K562 (cell line): ENCODE results near the gene KCND3. TPM values are rescaled to one million over a fixed set of nuclear protein-coding genes. Genes with fewer than 3 reads are reported as not detected.

Experiments used
- ATAC-seq: fragments of 200-7000 bp; cut with Tn5 transposase; 3 replicates; pipeline ENCODE4 v1.9.1; 2020; ENCODE audit warnings: moderate library complexity
- BruUV-seq: library from RNA; stranded (reverse); fragments of 400-500 nt; replicated peaks from 2 replicates; lab custom pipeline; 2021; lab: Mats Ljungman, UMichigan
- CTCF ChIA-PET: fragments of 300-600 bp; formaldehyde crosslinking; extraction: SDS; loops from one replicate; lab custom pipeline; 2021; ENCODE audit warnings: low intra/inter-chr PET ratio; lab: Yijun Ruan, JAX
- POLR2A ChIA-PET: fragments of 300-600, 350-650 bp; sonication (Branson Sonifier 250); formaldehyde crosslinking; extraction: SDS; loops from one replicate; lab custom pipeline; 2021; ENCODE audit warnings: antibody characterized with exemption, inconsistent platforms; lab: Yijun Ruan, JAX
- DNase-seq, 4 experiments: peaks; one replicate each; pipeline versions ENCODE4 v3.0.0 to v3.0.0-alpha.2; 2011 to 2018; ENCODE audit warnings: low spot score in 3 of 4, mixed read lengths in 3 of 4; ENCODE audit errors: extremely low read depth in 1 of 4
- FAIRE-seq: peaks from 2 replicates; lab custom pipeline; 2011; peaks lifted over from hg19 to GRCh38; lab: Jason Lieb, UNC
- H2AFZ ChIP-seq: 2 replicates; pipeline ENCODE4 v1.6.0; 2011; ENCODE audit warnings: low read depth, low read length, control low read depth, inconsistent platforms
- H3K27ac ChIP-seq: fragments of 200-600 bp; 3 replicates; pipeline ENCODE4 v1.8.0; 2011; ENCODE audit warnings: low read depth, mild to moderate bottlenecking, control low read depth, inconsistent platforms, low read length, moderate library complexity, mixed read lengths; ENCODE audit errors: extremely low read depth
- H3K27me3 ChIP-seq, 2 experiments: fragments of 300-600 bp in 1 of 2; 2 replicates in 1 of 2; 3 replicates in 1 of 2; pipeline versions ENCODE4 v1.6.0 to v1.8.0; 2011; ENCODE audit warnings: inconsistent platforms in 2 of 2, low read length in 2 of 2, mild to moderate bottlenecking in 1 of 2, mixed read lengths in 1 of 2, moderate library complexity in 1 of 2; ENCODE audit not compliant: control insufficient read depth in 2 of 2, insufficient read depth in 2 of 2
- H3K36me3 ChIP-seq: fragments of 300-600 bp; 3 replicates; pipeline ENCODE4 v1.8.0; 2011; ENCODE audit warnings: mild to moderate bottlenecking, low read length, inconsistent platforms; ENCODE audit not compliant: control insufficient read depth, insufficient read depth
- H3K4me1 ChIP-seq, 2 experiments: fragments of 200-600 bp in 1 of 2; replicated peaks in 1 of 2; 2 replicates in 1 of 2; 3 replicates in 1 of 2; pipeline versions ENCODE4 v1.5.1 to v1.8.0; 2011; ENCODE audit warnings: inconsistent platforms in 2 of 2, low read length in 2 of 2, mild to moderate bottlenecking in 1 of 2, mixed read lengths in 1 of 2, moderate library complexity in 1 of 2; ENCODE audit not compliant: control insufficient read depth in 2 of 2, insufficient read depth in 2 of 2
- H3K4me2 ChIP-seq: 2 replicates; pipeline ENCODE4 v1.6.1; 2011; ENCODE audit warnings: low read length, control low read depth, inconsistent platforms, mixed read lengths; ENCODE audit not compliant: insufficient read depth
- H3K4me3 ChIP-seq: fragments of 200-600 bp; sonication (generic), shearing (Covaris generic); 2 replicates; pipeline ENCODE4 v1.5.1; 2016; ENCODE audit warnings: control low read depth, inconsistent platforms
- H3K79me2 ChIP-seq: fragments of 200-600 bp; 3 replicates; pipeline ENCODE4 v1.8.0; 2011; ENCODE audit warnings: low read length, inconsistent platforms; ENCODE audit not compliant: control insufficient read depth, insufficient read depth
- H3K9ac ChIP-seq, 2 experiments: 2 replicates each; pipeline versions ENCODE4 v1.6.0 to v1.6.1; 2011; ENCODE audit warnings: low read depth in 2 of 2, low read length in 2 of 2, control low read depth in 1 of 2, inconsistent platforms in 1 of 2, mild to moderate bottlenecking in 1 of 2, mixed read lengths in 1 of 2; ENCODE audit not compliant: insufficient read depth in 1 of 2
- H3K9me1 ChIP-seq: one replicate; pipeline ENCODE4 v1.6.0; 2011; ENCODE audit warnings: inconsistent platforms, mild to moderate bottlenecking, low read length, moderate library complexity; ENCODE audit not compliant: control insufficient read depth, insufficient read depth
- H3K9me3 ChIP-seq: replicated peaks from 2 replicates; pipeline ENCODE4 v1.5.1; 2011; ENCODE audit warnings: low read depth, low read length, inconsistent platforms; ENCODE audit not compliant: control insufficient read depth, insufficient read depth
- H4K20me1 ChIP-seq: replicated peaks from 2 replicates; pipeline ENCODE4 v1.6.1; 2011; ENCODE audit warnings: low read length, inconsistent platforms, mixed read lengths; ENCODE audit not compliant: control insufficient read depth, insufficient read depth
- BHLHE40 ChIP-seq: IDR thresholded peaks from 2 replicates; pipeline ENCODE4 v1.6.1; 2011; ENCODE audit warnings: low read length, improper control_type of control experiment
- BMI1 ChIP-seq: fragments of 150-350 bp; IDR thresholded peaks from 2 replicates; pipeline ENCODE4 v1.6.1; 2014; ENCODE audit warnings: low read length
- CBFA2T2 ChIP-seq: fragments of 450-650 bp; conservative IDR thresholded peaks from 2 replicates; pipeline ENCODE4 v1.6.1; 2017; ENCODE audit warnings: mild to moderate bottlenecking
- CBFA2T3 ChIP-seq: fragments of 450-650 bp; IDR thresholded peaks from 2 replicates; pipeline ENCODE4 v1.6.1; 2017
- CTBP1 ChIP-seq: fragments of 450-650 bp; IDR thresholded peaks from 2 replicates; pipeline ENCODE4 v1.6.1; 2016; ENCODE audit warnings: borderline replicate concordance
- HOXB6 ChIP-seq: fragments of 250-450 bp; sonication (Bioruptor Pico); IDR thresholded peaks from 2 replicates; pipeline ENCODE4 v1.5.1; 2022; ENCODE audit warnings: mild to moderate bottlenecking, borderline replicate concordance
- MED1 ChIP-seq: sonication (generic); formaldehyde crosslinking; IDR thresholded peaks from 2 replicates; pipeline ENCODE4 v1.8.1; 2023; ENCODE audit warnings: missing genetic modification reagents, borderline replicate concordance
- SIN3B ChIP-seq: fragments of 450-650 bp; IDR thresholded peaks from 2 replicates; pipeline ENCODE4 v1.6.1; 2017; ENCODE audit warnings: low read depth, mild to moderate bottlenecking, moderate library complexity
- SRF ChIP-seq, 2 experiments: fragments of 250-450, 450-650 bp in 1 of 2; sonication (Bioruptor Pico) in 1 of 2; sonication (generic) in 1 of 2; formaldehyde crosslinking; IDR thresholded peaks; 2 replicates each; pipeline versions ENCODE4 v1.5.0 to v1.5.1; 2020 to 2022; ENCODE audit warnings: mild to moderate bottlenecking in 1 of 2, missing genetic modification reagents in 1 of 2
- SUPT5H ChIP-seq: fragments of 450-650 bp; IDR thresholded peaks from 2 replicates; pipeline ENCODE4 v1.6.1; 2016
- TEAD1 ChIP-seq, 2 experiments: fragments of 450-650 bp in 1 of 2; sonication (generic) in 1 of 2; formaldehyde crosslinking; IDR thresholded peaks; 2 replicates each; pipeline versions ENCODE4 v1.4.0 to v1.8.0; 2020 to 2022; ENCODE audit warnings: mild to moderate bottlenecking in 2 of 2, missing genetic modification reagents in 1 of 2
- TEAD4 ChIP-seq, 2 experiments: sonication (generic) in 1 of 2; formaldehyde crosslinking in 1 of 2; IDR thresholded peaks; 2 replicates each; pipeline versions ENCODE4 v1.6.1 to v1.8.0; 2012 to 2022; ENCODE audit warnings: borderline replicate concordance in 1 of 2, inconsistent platforms in 1 of 2, low read length in 1 of 2, mild to moderate bottlenecking in 1 of 2, missing genetic modification reagents in 1 of 2
- WGBS: fragments of 100-300 bp; shearing (Covaris generic); methylation state at CpG from one replicate; pipeline ENCODE4 v1.1.6; 2016; ENCODE audit warnings: low coverage, mixed read lengths; ENCODE audit not compliant: insufficient coverage; ENCODE audit errors: missing lambda C conversion rate; 5-methylcytosine and 5-hydroxymethylcytosine counted together
- in situ Hi-C: fragments of 300-500 bp; cut with MboI; formaldehyde crosslinking; loops from 4 replicates; pipeline ENCODE4 v1.15.0; 2018; ENCODE audit warnings: inconsistent platforms, mixed read lengths
- intact Hi-C: fragments of 100-400 bp; cut with micrococcal nuclease; formaldehyde crosslinking; loops from 2 replicates; pipeline ENCODE4 v1.14.2; 2022
- polyA plus RNA-seq, 8 experiments: library from polyadenylated mRNA; depleted of rRNA in 4 of 8; stranded (reverse) in 5 of 8; unstranded in 3 of 8; fragments of >200 nt; fragmentation: Nextera tagmentation in 2 of 8; fragmentation: Illumina TruSeq in 1 of 8; extraction: Ambion mirVana in 2 of 8; extraction: Trizol in 1 of 8; gene quantifications; 2 replicates each; pipeline versions ENCODE4 v1.2.1 to v1.2.3, GENCODE V29; 2011 to 2014; ENCODE audit warnings: inconsistent platforms in 1 of 8, missing spikeins in 1 of 8
- total RNA-seq, 7 experiments: library from RNA; depleted of rRNA in 6 of 7; stranded (reverse); fragments of >200 nt in 6 of 7; fragmentation: Illumina TruSeq in 2 of 7; extraction: Trizol in 2 of 7; gene quantifications; 2 replicates each; pipeline versions ENCODE4 v1.2.1 to v1.2.3, GENCODE V29; 2011 to 2021; ENCODE audit warnings: low replicate concordance in 1 of 7
- TF ChIP-seq, protein P1 (sequence below): fragments of 200-400 bp; formaldehyde crosslinking; IDR thresholded peaks from 2 replicates; pipeline ENCODE4 v1.6.1; 2017; ENCODE audit warnings: mild to moderate bottlenecking, low read depth, low read length, moderate library complexity
- TF ChIP-seq, protein P2 (sequence below): sonication (generic); formaldehyde crosslinking; IDR thresholded peaks from 2 replicates; pipeline ENCODE4 v1.9.0; 2022; ENCODE audit warnings: mild to moderate bottlenecking, missing genetic modification reagents
- TF ChIP-seq, protein P3 (sequence below): sonication (generic); formaldehyde crosslinking; IDR thresholded peaks from 2 replicates; pipeline ENCODE4 v1.8.0; 2022; ENCODE audit warnings: mild to moderate bottlenecking, missing genetic modification reagents
- TF ChIP-seq, protein P4 (sequence below): fragments of 250-450 bp; sonication (Bioruptor Pico); IDR thresholded peaks from 2 replicates; pipeline ENCODE4 v1.4.0; 2020

The KCND3 gene
- total and polyA plus RNA-seq, 9 of the 15 experiments (the other 6 are each of a cell fraction or from before 2014, with no cell fraction given), result not detected

DNA sequence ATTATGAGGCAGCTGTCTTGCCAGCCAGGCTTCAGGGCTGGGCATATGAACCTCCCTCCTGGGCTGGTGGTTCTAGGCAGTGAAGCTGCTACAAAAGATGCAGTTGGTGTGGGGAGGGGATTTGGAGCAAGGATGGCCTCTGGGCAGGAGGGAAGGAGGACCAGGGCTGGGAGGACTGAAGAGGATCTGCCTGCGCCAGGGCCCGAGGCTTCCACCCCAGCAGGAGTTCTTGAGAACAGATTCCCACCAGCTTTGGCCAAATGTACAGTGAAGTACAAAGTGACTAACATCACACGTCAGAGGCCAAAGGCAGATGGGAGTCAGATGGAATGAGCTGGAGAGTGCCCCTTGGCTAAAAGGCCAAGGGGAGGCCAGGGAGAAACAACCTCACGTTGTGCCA, 171.4 kb downstream of the KCND3 start (continued):
- no peak for TF ChIP-seq SIN3B
- no peak for TF ChIP-seq TEAD1 (CRISPR knock-in tag; IDR thresholded peaks at IDR 0.05)
- TF ChIP-seq BMI1, result no peak
- no peak for TF ChIP-seq HOXB6
- TF ChIP-seq CTBP1, result no peak
- TF ChIP-seq, all 486 proteins: peak for 0

DNA sequence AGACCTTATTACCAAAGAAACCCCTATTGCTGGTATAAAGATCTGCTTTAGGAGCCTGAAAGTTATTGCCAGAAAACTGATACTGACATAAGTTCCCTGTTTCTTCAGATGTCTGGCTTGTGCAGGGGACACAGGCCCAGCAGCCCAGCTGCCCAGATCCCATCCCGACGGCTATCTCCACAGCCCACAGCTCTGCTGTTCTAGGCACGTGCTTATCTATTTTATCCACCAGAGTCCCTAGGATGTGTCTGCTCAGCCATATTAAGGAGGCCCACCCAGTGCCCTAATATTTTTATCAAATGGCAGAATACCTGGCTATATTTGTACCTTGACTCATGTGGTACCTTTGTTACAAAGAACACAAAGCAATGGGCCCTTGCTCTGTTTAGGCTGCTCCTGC, 174.8 kb downstream of the KCND3 start:
- no peaks in the 10 kb centered on the region for H3K79me2 ChIP-seq
- ChIA-PET POLR2A (no interaction called here), CTCF (no interaction called here)
- H3K27me3 ChIP-seq, result peaks cover 16 to 63% of the 10 kb centered on the region in 2 experiments
- BruUV-seq, result no TSS peak
- no peak overlapping the region for H3K4me2 ChIP-seq
- no peak overlapping the region; a peak in 1 of 4 replicates for H3K9ac ChIP-seq
- H3K36me3 ChIP-seq, result no peaks in the 10 kb centered on the region
- intact Hi-C loops, result no loop called here
- DNase-seq (peak; percentile 16 to 39 (median 28)), FAIRE-seq (no peak), ATAC-seq (peak; percentile 75)
- H3K4me3 ChIP-seq, result no peak overlapping the region
- H3K27ac ChIP-seq, result no peak overlapping the region
- H4K20me1 ChIP-seq, result 0 out of 2 replicates have a peak, but pooled peaks cover 4% of the 10 kb centered on the region
- in situ Hi-C loops, result no loop called here
- no peak overlapping the region for H2AFZ ChIP-seq
- TF ChIP-seq, protein P1, sequence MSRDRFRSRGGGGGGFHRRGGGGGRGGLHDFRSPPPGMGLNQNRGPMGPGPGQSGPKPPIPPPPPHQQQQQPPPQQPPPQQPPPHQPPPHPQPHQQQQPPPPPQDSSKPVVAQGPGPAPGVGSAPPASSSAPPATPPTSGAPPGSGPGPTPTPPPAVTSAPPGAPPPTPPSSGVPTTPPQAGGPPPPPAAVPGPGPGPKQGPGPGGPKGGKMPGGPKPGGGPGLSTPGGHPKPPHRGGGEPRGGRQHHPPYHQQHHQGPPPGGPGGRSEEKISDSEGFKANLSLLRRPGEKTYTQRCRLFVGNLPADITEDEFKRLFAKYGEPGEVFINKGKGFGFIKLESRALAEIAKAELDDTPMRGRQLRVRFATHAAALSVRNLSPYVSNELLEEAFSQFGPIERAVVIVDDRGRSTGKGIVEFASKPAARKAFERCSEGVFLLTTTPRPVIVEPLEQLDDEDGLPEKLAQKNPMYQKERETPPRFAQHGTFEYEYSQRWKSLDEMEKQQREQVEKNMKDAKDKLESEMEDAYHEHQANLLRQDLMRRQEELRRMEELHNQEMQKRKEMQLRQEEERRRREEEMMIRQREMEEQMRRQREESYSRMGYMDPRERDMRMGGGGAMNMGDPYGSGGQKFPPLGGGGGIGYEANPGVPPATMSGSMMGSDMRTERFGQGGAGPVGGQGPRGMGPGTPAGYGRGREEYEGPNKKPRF, result no peak
- TF ChIP-seq CBFA2T2, result peak; percentile 32
- TF ChIP-seq TEAD4 (IDR thresholded peaks at IDR 0.05; ENCODE audit: low read length), result peak; percentile 46
- TF ChIP-seq TEAD4 (CRISPR knock-in tag; IDR thresholded peaks at IDR 0.05; ENCODE audit: borderline replicate concordance), result no peak
- TF ChIP-seq SUPT5H, result no peak
- no peak for TF ChIP-seq SRF (CRISPR knock-in tag; IDR thresholded peaks at IDR 0.05)
- TF ChIP-seq, protein P2, sequence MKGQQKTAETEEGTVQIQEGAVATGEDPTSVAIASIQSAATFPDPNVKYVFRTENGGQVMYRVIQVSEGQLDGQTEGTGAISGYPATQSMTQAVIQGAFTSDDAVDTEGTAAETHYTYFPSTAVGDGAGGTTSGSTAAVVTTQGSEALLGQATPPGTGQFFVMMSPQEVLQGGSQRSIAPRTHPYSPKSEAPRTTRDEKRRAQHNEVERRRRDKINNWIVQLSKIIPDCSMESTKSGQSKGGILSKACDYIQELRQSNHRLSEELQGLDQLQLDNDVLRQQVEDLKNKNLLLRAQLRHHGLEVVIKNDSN (CRISPR knock-in tag), result no peak
- TF ChIP-seq MED1 (CRISPR knock-in tag), result no peak
- TF ChIP-seq, protein P3, sequence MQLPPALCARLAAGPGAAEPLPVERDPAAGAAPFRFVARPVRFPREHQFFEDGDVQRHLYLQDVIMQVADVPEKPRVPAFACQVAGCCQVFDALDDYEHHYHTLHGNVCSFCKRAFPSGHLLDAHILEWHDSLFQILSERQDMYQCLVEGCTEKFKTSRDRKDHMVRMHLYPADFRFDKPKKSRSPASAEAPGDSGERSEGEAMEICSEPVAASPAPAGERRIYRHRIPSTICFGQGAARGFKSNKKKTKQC (CRISPR knock-in tag), result no peak
- peak; percentile 56; the same call in 1 of the 2 replicates for TF ChIP-seq BHLHE40
- peak; percentile 53 for TF ChIP-seq CBFA2T3
- TF ChIP-seq SIN3B, result no peak
- TF ChIP-seq, protein P4, sequence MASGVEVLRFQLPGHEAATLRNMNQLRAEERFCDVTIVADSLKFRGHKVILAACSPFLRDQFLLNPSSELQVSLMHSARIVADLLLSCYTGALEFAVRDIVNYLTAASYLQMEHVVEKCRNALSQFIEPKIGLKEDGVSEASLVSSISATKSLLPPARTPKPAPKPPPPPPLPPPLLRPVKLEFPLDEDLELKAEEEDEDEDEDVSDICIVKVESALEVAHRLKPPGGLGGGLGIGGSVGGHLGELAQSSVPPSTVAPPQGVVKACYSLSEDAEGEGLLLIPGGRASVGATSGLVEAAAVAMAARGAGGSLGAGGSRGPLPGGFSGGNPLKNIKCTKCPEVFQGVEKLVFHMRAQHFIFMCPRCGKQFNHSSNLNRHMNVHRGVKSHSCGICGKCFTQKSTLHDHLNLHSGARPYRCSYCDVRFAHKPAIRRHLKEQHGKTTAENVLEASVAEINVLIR (CRISPR knock-in tag), result no peak
- H3K9me3 ChIP-seq, result no peaks in the 10 kb centered on the region
- no peaks in the 10 kb centered on the region for H3K9me1 ChIP-seq
- H3K4me1 ChIP-seq, result 0 out of 5 replicates have a peak, but pooled peaks cover 0 to 3% of the 10 kb centered on the region in 2 experiments
- WGBS, result 0% methylated on average over 3 of the region's 3 CpGs
